GM06990 (cell line): ENCODE measurements around the gene MRPL11.
A peak's percentile ranks its signal among the peaks of the same experiment; 100 is the strongest.
"Not testable (repeated sequence)": the region's sequence is repeated elsewhere in the genome, so short reads cannot be mapped to it uniquely, and the experiment has no call there.

Experiments
- DNase-seq: peaks from one replicate; pipeline ENCODE4 v3.0.0-alpha.2; 2011; ENCODE audit not compliant: insufficient read length; ENCODE audit errors: extremely low read depth
- H3K27me3 ChIP-seq: replicated peaks from 2 replicates; pipeline ENCODE4 v1.6.0; 2011; ENCODE audit warnings: low read length; ENCODE audit not compliant: control insufficient read depth, insufficient read depth
- H3K36me3 ChIP-seq: 2 replicates; pipeline ENCODE4 v1.5.1; 2011; ENCODE audit warnings: low read length; ENCODE audit not compliant: control insufficient read depth, insufficient read depth
- H3K4me3 ChIP-seq: replicated peaks from 2 replicates; pipeline ENCODE4 v1.5.1; 2011; ENCODE audit warnings: low read depth, mild to moderate bottlenecking, control low read depth, low read length
- CTCF ChIP-seq: IDR thresholded peaks from 2 replicates; pipeline ENCODE4 v1.5.1; 2011; ENCODE audit warnings: low read length, control low read depth, mild to moderate bottlenecking, inconsistent platforms; ENCODE audit not compliant: insufficient read depth, poor library complexity, severe bottlenecking

MRPL11 gene

GRCh38 chr11:66465373-66466224 is 27.0 kb upstream of the MRPL11 start:
- H3K36me3 ChIP-seq, result no peaks in the 10 kb centered on the region
- no peak for TF ChIP-seq CTCF
- DNase-seq, result no peak
- peak overlapping the region; percentile 62; the same call in 1 of the 2 replicates for H3K4me3 ChIP-seq
- H3K27me3 ChIP-seq, result no peaks in the 10 kb centered on the region

- Histone ChIP-seq H3K4me3 (no peak overlapping the region), H3K36me3 (no peaks in the 10 kb centered on the region), H3K27me3 (no peaks in the 10 kb centered on the region)
- no peak for TF ChIP-seq CTCF
- no peak for DNase-seq
These were observed 26.3 kb upstream of the MRPL11 start for GRCh38 chr11:66464916-66465315.

GRCh38 chr11:66464116-66464515 is 25.5 kb upstream of the MRPL11 start:
- not testable (repeated sequence) for H3K27me3 ChIP-seq, DNase-seq, H3K4me3 ChIP-seq, H3K36me3 ChIP-seq

GRCh38 chr11:66462911-66463310 is 24.3 kb upstream of the MRPL11 start:
- TF ChIP-seq CTCF, result no peak
- no peak for DNase-seq
- Histone ChIP-seq H3K27me3 (no peaks in the 10 kb centered on the region), H3K4me3 (no peak overlapping the region), H3K36me3 (no peaks in the 10 kb centered on the region)

GRCh38 chr11:66462010-66462409 is 23.4 kb upstream of the MRPL11 start:
- no peak overlapping the region for H3K4me3 ChIP-seq
- no peaks in the 10 kb centered on the region for H3K36me3 ChIP-seq
- no peaks in the 10 kb centered on the region for H3K27me3 ChIP-seq
- TF ChIP-seq CTCF, result no peak
- DNase-seq, result no peak

- Histone ChIP-seq H3K27me3 (no peaks in the 10 kb centered on the region), H3K36me3 (no peaks in the 10 kb centered on the region), H3K4me3 (no peak overlapping the region)
- DNase-seq, result peak; percentile 49
- no peak for TF ChIP-seq CTCF
These were observed 20.6 kb upstream of the MRPL11 start for GRCh38 chr11:66459138-66459778.
